WTC11 (cell line): ENCODE data around the gene TARM1.

Experiments
- ATF1 ChIP-seq: sonication (generic); formaldehyde crosslinking; IDR thresholded peaks from 2 replicates; pipeline ENCODE4 v1.8.1; 2023; ENCODE audit warnings: mild to moderate bottlenecking, moderate library complexity, missing genetic modification reagents
- CREM ChIP-seq: sonication (generic); formaldehyde crosslinking; IDR thresholded peaks from 2 replicates; pipeline ENCODE4 v1.8.1; 2022; ENCODE audit warnings: mild to moderate bottlenecking, missing genetic modification reagents, moderate library complexity
- CTCF ChIP-seq: fragments of 200-600 bp; IDR thresholded peaks from 2 replicates; pipeline ENCODE4 v1.8.0; 2022; ENCODE audit warnings: antibody characterized with exemption
- E2F1 ChIP-seq: sonication (generic); formaldehyde crosslinking; IDR thresholded peaks from 2 replicates; pipeline ENCODE4 v1.8.0; 2022; ENCODE audit warnings: mild to moderate bottlenecking, missing genetic modification reagents
- FOXK1 ChIP-seq: sonication (generic); formaldehyde crosslinking; IDR thresholded peaks from 2 replicates; pipeline ENCODE4 v1.8.0; 2022; ENCODE audit warnings: mild to moderate bottlenecking, moderate library complexity, missing genetic modification reagents
- KAT7 ChIP-seq: sonication (generic); formaldehyde crosslinking; IDR thresholded peaks from 2 replicates; pipeline ENCODE4 v1.8.1; 2023; ENCODE audit warnings: missing genetic modification reagents, mild to moderate bottlenecking, borderline replicate concordance
- MYBL2 ChIP-seq: sonication (generic); formaldehyde crosslinking; IDR thresholded peaks from 2 replicates; pipeline ENCODE4 v1.8.1; 2023; ENCODE audit warnings: mild to moderate bottlenecking, moderate library complexity, missing genetic modification reagents
- SMAD3 ChIP-seq: sonication (generic); formaldehyde crosslinking; IDR thresholded peaks from 2 replicates; pipeline ENCODE4 v1.8.0; 2022; ENCODE audit warnings: missing genetic modification reagents, mild to moderate bottlenecking, borderline replicate concordance
- USF1 ChIP-seq: sonication (generic); formaldehyde crosslinking; IDR thresholded peaks from 2 replicates; pipeline ENCODE4 v1.8.0; 2022; ENCODE audit warnings: mild to moderate bottlenecking, missing genetic modification reagents

- TF ChIP-seq USF1 (CRISPR knock-in tag) (no peak), CTCF (no peak), FOXK1 (CRISPR knock-in tag) (no peak), CREM (no peak), SMAD3 (CRISPR knock-in tag) (no peak), E2F1 (CRISPR knock-in tag) (no peak), ATF1 (CRISPR knock-in tag) (no peak), KAT7 (no peak), MYBL2 (CRISPR knock-in tag) (no peak)
Observed at GRCh38 chr19:54109651-54110050, 28.5 kb upstream of the TARM1 start.
